GM21447 (cell line): ENCODE measurements around the gene SKP2.
A peak's percentile ranks its signal among the peaks of the same experiment; 100 is the strongest.
"Not testable (repeated sequence)": the region's sequence is repeated elsewhere in the genome, so short reads cannot be mapped to it uniquely, and the experiment has no call there.

Source experiments
- ATAC-seq: cut with Tn5 transposase; IDR thresholded peaks from one replicate; pipeline ENCODE4 v1.9.1; 2021; ENCODE audit not compliant: unreplicated experiment

SKP2 gene

DNA sequence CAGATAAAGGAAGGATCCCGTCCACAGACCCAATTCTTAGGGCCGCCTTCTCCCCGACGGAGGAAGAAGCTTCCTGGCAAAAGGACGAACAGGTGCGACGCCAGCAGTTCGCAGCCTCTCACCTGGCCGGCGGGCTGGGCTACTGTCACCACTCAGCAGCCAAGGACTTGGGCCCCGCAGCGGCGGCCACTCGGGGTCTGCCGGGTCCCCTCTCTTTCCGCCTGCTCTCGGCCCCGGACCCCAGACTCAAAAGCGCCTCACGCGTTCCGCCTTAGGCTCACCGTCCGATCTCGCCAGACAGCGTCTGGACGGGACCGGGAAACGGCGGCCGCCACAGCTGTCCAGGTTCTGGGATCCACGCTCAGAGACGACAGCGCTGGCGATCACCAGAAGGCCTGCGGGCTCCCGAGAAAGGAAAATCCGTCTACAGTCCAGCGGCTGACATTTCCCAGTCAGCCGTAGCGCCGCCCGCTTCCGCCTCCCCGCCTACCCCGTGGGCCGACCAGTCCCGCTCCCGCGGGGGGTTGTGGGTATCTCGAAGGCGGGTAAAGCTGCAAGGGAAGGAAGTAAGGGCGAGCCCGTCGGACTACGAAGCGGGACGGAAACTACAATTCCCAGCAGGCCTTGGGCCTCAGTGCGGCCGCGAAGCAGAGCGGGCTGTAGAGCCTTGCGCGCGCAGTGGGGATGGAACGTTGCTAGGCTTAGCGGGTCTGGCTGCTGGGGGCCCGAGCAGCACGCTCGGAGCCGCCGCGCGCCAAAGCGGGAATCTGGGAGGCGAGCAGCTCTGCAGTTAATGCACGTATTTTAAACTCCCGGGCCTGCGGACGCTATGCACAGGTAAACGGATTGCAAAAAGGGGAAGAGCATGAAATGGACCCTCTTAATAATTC, at the start of gene SKP2, which contains the start of gene LMBRD2:
TSS of gene SKP2 (plus strand) at position 678 of the 890 bp plus-strand sequence. CDS start at position 830, 152 bp downstream.
TSS of gene LMBRD2 (minus strand) at position 454 of the 890 bp plus-strand sequence. CDS start 8,538 bp downstream, outside the sequence.
- peak; percentile 98 for ATAC-seq

DNA sequence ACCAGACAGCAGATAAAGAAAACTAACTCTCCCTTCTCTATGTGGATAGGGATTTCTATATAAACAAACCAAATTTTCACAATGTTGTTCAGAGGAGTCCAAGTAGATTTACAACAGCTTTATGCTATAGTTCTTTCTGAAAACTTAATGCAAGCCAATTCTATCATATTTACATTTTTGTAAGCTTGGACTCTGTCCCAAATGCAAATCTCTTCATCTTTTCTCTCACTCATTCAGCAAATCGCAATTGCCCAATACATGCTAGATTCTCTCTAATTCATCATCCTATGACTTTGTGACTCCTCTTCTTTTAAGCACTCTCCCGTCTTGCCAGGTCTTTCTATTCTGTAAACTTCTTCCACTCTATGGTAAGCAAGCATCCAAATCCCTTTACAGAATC, 46.1 kb upstream of the SKP2 start:
- no peak for ATAC-seq

DNA sequence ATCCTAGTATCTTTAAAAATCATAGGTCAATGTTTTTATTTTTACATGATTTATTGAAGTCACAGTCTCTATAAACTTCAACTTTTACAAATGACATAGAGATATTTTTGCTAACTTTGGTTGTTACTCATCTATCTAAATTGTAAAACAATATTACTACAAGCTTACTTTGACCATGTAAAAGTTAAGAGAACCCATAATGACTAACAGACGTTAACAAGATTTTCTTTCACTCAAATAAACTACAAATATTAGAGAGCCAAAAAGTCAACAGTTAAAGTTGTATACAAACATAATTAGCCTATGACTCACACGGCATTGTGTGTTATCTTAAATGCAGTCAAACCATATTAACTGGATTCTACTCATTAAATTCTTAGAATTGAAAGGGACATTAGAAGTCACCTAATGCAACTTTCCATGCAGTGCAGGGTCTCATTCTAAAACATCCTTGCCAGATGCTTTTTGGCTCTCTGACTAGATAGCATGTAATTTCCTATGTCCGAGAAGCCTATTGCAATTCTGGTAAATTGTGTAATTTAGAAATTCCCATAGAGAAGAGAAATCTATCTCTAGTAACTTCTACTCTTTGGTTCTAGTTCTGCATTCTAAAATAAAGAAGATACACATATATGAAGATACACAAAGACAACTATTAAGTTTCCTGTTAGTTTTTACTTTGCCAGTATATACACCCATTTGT, 43.0 kb upstream of the SKP2 start:
- no peak for ATAC-seq

DNA sequence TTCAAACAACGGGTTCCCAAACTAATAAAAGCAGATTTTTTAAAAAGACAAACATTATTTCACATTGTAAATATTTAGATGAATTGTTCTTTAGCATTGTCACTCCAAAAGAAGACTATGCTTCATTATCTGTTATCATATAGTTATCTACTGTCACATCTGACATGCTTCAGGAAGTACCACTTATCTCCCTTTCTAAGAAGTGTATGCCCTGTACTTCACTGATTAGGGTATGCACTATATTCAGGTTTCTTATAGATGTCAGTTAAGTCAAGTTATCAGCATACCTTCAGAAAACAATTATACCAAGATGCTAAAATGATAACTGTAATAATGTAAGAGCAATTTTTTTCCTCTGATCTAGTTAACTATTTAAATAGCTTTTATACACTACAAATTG, 40.7 kb upstream of the SKP2 start:
- ATAC-seq: no peak

DNA sequence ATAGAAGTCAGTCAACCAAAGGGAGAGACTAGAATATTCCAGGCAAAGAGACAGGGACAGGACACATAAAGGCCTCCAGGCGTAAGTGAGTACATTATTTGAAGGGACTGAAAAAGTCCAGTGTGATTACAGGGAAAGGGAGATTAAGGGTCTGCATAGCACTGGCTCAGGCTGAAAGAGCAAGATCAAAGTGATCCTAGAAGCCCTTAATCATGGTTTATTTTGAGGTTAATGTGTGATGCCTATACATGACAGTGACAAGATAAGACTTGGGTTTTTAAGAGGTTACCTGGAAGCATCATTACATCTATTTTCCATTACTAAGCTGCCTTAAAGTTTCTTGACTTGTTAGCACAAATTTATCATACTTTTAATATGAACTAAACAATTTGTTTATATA, 26.0 kb upstream of the SKP2 start:
- ATAC-seq: no peak

DNA sequence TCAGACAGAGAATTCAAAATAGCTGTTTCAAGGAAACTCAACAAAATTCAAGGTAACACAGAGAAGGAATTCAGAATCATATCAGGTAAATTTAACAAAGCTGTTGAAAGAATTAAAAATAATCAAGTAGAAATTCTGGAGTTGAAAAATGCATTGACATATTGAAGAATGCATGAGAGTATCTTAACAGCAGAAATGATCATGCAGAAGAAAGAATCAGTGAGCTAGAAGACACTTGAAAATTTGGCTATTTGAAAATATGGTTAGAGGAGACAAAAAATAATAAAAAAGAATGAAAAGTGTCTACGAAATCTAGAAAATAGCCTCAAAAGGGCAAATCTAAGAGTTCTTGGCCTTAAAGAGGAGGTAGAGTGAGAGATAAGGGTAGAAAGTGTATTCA, 23.1 kb upstream of the SKP2 start:
- no peak for ATAC-seq

DNA sequence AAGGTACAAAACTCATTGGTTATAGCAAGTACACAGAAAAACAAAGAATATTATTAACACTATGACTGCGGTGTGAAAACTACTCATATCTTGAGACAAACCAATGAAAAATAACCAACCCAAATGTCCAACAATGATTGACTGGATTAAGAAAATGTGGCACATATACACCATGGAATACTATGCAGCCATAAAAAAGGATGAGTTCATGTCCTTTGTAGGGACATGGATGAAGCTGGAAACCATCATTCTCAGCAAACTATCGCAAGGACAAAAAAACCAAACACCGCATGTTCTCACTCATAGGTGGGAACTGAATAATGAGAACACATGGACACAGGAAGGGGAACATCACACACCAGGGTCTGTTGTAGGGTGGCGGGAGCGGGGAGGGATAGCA, 22.2 kb upstream of the SKP2 start:
- not testable (repeated sequence) for ATAC-seq

DNA sequence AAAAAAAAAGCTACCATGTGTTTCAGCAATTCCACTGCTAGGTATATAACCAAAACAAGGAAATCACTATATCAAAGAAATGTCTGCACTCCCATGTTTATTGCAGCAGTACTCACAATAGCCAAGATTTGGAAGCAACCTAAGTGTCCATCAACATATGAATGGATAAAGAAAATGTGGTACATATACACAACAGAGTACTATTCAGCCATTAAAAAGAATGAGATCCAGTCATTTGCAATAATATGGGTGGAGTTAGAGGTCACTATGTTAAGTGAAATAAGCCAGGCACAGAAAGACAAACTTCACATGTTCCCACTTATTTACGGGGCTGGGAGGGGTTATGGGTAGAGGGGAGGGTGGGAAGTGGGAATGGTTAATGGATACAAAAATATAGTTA, 18.9 kb upstream of the SKP2 start:
- ATAC-seq: not testable (repeated sequence)

DNA sequence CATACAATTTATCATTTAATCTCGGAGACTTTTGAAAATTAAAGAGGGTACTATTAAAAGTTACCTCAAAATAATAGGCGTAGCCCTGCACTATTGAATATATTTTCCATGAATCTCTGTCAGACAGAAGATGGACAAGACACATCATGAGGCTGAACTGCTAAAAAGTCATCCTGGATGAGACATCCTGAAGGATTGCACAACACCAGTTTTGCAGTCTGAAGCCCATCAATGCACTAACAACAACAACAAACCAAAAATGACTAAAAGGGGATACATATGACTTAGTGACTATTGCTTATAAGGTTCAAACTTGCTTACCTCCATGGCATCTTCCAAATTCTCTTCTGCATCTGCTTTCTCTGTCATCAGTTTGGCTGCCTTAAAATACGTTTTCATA, 15.9 kb upstream of the SKP2 start:
- no peak for ATAC-seq

DNA sequence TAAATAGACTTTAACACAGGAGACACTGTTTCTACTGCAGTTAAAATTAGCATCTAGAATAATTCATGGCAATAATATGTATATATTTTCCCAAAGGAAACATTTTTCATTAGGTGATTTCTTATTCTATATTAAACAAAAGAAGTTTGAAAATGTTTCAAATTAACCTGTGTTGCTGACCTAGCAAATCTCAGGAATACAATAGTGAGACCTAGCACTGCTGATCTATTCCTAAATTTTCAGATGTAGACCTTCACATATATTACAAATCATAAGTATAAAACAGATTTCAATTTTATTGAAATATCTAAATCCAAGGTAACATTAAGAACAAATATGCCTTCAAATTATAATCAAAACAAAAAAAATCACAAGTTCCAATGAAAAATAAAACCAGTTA, 15.3 kb upstream of the SKP2 start:
- ATAC-seq: no peak

DNA sequence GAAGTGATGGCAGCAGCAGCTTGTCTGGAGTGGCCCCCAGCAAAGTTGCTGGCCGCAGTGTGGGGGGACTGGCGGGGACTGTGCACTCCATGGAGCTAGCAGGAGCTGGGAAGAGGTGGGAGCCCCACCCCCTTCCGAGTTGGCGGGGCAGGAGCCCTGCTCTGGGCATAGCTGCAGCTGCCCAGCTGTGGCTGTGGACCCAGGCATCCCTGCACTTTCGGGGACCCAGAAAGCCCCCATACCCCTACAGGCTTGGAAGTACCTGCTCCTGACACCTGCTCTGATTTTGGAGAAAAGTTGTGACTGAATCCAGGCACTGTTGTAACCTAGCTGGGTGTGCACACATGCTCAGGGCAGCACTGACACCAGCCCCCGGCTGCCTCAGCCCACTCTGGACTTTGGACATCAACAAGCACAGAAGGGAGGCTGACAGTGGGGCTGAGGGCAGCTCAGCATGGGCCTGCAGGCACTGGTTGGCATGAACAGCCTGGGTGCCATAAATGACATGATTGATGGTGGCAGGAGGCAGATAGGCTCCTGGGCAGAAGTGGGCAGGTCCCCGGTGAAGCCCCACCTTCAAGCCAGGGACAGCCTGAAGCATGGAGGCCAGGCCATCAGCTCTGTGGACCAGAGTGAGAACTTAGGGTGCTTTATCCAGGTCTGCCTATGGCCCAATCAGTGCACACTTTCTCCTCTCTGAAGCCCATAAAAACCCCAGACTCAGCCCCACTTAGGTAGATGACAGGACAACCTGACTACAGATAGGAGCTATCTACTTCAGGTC, 12.8 kb upstream of the SKP2 start:
- ATAC-seq: no peak

DNA sequence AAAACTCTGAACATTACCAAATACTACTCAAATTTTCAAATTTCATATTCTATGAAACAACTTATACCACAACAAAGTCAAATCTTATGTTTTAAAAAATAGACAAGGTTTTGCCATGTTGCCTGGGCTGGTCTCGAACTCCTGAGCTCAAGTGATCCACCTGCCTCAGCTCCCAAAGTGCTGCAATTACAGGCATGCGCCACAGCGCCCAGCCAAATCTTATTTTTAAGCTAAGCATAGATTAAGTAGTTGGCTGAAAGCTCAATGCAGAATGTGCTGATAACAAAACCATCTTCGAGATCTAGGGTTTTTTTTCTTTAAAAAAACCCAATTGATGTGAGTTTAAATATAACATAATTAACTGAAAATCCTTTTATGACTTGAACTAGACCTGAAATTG, 6.6 kb upstream of the SKP2 start:
- ATAC-seq: no peak

DNA sequence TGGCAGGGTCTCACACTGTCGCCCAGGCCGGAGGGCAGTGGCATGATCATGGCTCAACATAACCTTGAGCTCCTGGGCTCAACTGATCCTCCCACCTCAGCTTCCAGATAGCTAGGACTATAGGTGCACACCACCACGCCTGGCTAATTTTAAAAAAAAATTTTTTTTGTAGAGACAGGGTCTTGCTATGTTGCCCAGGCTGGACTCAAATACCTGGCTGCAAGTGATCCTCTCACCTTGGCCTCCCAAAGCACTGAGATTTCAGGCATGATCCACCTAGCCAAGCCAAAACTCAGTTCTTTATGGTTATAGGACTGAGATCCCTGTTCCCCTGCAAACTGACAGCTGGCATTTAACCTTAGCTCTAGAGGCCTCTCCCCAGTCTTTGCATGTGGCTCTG, 5.5 kb upstream of the SKP2 start:
- no peak for ATAC-seq

DNA sequence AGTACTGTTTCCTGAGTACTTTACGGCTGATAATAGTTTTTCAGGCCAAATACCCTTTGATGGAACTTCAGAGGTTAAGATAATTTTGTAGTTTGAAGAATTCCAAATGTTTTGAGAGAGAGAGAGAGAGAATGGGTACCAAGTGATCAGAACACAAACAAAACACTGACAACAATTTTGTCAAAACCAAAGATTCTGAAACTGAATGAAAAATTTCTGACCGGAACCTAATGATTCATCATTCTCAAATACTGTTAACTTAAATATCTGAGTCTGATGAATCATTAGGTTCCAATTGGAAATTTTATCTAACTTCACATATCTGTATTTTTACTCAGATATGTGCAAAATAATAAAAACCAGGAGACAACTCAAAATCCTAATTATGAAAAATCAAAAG, 4.2 kb upstream of the SKP2 start:
- no peak for ATAC-seq

DNA sequence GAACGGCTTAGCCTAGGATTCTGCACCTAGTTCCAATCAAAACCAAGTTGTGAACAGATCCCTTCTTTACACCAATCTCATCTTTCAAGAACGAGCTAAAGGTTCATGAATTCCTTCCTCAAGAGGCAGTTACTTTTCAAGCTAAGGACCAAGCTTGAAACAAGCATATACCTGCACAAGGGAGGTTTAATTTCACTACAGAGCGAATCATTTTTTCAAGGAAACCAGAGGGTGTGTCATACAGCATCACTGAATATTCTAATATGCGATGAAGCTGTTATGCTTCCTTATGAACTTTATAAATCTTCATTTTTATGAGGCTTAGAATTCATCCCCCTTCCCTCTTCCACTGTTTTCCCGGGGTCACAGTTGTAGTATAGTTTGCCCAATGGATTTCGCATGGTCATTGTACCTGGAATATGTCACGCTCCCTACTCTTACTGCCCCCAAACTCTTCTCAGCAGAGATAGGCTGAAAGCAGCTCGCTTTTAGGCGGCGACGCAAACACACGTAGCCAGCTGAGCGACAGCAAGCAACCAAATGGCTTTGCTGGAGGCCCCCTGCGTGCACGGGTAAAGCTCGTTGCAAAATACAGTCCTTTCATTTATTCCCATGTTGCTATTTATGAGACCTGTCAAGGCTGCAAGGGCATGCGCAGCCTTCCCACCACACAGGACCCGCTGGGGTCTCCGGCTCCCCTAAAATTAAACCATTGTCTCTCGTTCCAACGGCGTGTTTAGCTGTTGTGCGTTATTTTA, 1.1 kb upstream of the SKP2 start:
- ATAC-seq: peak; percentile 35

DNA sequence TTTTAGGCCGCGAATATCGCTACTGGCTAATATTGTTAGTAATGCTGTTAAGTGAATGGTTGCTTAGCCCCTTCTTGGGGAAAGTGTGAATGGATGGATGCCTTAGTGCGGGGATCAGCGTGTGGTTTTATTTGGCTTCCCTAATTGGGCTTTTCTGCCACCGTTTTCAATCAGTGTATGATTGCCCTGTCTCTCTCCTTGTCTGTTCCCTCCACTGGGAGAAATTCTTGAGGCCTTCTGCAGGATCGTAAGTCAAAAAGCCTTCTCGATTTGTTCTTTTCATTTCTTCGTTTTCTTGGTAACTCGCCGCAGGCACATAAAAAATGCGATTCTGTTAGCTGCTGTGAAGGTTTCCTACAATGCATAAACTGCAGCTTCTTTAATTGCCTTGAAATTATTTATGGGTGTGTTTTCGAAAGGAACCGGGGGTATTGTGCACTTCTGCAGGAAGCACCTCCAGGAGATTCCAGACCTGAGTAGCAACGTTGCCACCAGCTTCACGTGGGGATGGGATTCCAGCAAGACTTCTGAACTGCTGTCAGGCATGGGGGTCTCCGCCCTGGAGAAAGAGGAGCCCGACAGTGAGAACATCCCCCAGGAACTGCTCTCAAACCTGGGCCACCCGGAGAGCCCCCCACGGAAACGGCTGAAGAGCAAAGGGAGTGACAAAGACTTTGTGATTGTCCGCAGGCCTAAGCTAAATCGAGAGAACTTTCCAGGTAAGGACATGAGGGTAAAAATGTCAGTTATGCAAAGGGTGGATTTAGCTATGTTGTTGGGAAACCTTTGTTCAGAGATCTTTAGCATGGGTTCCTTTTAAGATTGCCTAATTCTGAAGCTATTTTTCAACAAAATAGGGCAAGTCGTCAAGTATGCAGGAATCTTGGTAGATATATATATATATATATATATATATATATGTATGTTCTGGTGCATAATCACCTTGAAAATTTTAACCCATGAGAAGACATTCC, 700 bp downstream of the SKP2 start:
- no peak for ATAC-seq

DNA sequence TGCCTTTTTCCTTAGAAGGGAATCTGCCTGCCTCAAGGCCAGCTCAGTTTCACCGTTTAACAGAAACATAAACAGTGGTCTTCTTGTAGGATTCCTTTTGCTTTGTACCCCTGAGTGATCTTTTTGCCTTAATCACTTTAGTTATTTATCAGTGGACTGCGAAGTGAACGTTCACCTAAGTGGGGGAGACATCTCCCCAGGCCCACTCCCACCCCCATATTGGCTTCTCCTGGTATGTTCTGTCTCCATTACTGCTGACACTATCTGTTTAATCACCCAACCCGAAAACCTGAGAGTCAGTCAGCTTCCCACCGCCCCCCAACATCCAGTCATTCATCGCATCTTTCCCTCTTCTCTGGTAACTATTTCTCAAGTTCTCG, 1.4 kb downstream of the SKP2 start:
- no peak for ATAC-seq

DNA sequence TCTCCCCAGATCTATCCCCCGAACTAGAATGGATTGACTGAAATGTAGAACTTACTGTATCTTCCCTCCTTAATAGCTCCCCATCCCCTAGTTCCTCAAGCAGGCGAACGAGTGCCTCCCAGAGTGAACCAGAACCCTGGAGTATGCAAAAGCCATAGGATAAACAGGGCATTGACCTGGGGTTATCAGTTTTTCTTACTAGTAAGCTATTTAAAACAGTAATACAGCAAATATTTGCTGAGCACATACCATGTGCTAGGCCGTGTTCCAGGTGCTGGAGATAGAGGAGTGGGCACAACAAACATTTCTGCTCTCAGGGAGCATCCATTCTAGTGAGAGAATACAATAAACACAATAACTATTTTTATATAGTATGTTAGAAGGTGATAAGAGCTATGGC, 1.8 kb downstream of the SKP2 start:
- no peak for ATAC-seq

DNA sequence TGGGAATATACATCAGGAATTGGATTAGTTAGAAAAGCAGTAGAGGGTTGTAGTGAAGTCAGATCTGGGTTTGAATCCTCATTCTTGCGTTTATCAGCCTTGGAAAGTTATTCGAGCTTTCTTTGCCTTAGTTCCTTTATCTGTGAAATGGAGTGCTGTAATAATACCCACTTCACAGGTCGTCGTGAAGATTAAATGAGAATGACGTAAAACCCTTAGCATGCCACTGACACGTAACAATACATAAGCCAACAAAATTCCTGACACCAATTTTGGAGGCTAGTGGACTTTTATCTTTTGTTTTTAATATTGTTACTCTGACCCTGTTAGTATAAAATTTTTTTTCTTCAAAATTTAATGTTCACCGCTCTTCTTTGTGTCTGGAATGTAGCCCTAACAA, 3.4 kb downstream of the SKP2 start:
- no peak for ATAC-seq
